Upper lobe of right lung (tissue), 1 donor: ENCODE data around the gene SDF4. TPM values are rescaled to one million over a fixed set of nuclear protein-coding genes. Genes with fewer than 3 reads are reported as not detected.

Experiments used
- ATAC-seq: fragments of 200-7000 bp; cut with Tn5 transposase; one replicate; pipeline ENCODE4 v1.9.1; 2020; ENCODE audit warnings: mild to moderate bottlenecking, moderate library complexity
- DNase-seq: peaks from one replicate; pipeline ENCODE4 v3.0.0-alpha.2; 2020
- H3K27ac ChIP-seq: fragments of 200-600 bp; one replicate; pipeline ENCODE4 v1.8.0; 2022
- H3K27me3 ChIP-seq: fragments of 200-600 bp; one replicate; pipeline ENCODE4 v1.8.0; 2022; ENCODE audit warnings: mild to moderate bottlenecking
- H3K36me3 ChIP-seq: fragments of 200-600 bp; one replicate; pipeline ENCODE4 v1.8.0; 2022
- H3K4me1 ChIP-seq: fragments of 200-600 bp; one replicate; pipeline ENCODE4 v1.8.0; 2022
- H3K4me3 ChIP-seq: fragments of 200-600 bp; one replicate; pipeline ENCODE4 v1.8.0; 2022; ENCODE audit warnings: mild to moderate bottlenecking
- H3K9me3 ChIP-seq: fragments of 200-600 bp; one replicate; pipeline ENCODE4 v1.8.0; 2022
- intact Hi-C: fragments of 100-400 bp; cut with DNase I; formaldehyde crosslinking; loops from one replicate; pipeline ENCODE4 v1.11.0; 2022
- total RNA-seq: library from RNA; stranded (reverse); fragmentation: NEBNext Ultra II Directional; extraction: Animal tissue kit (Norgen Biotek cat#: 25700); gene quantifications from one replicate; pipeline ENCODE4 v1.2.1, GENCODE V29; 2021
- TF ChIP-seq, protein P1 (sequence below): fragments of 200-600 bp; IDR thresholded peaks from one replicate; pipeline ENCODE4 v1.8.0; 2022; ENCODE audit warnings: antibody characterized with exemption
- donor health status: DM: no; HTN: yes; CAD: no; lungs with severe emphysema.

The SDF4 gene
- total RNA-seq, 1 donor from 2014 or later, result 132 TPM

DNA sequence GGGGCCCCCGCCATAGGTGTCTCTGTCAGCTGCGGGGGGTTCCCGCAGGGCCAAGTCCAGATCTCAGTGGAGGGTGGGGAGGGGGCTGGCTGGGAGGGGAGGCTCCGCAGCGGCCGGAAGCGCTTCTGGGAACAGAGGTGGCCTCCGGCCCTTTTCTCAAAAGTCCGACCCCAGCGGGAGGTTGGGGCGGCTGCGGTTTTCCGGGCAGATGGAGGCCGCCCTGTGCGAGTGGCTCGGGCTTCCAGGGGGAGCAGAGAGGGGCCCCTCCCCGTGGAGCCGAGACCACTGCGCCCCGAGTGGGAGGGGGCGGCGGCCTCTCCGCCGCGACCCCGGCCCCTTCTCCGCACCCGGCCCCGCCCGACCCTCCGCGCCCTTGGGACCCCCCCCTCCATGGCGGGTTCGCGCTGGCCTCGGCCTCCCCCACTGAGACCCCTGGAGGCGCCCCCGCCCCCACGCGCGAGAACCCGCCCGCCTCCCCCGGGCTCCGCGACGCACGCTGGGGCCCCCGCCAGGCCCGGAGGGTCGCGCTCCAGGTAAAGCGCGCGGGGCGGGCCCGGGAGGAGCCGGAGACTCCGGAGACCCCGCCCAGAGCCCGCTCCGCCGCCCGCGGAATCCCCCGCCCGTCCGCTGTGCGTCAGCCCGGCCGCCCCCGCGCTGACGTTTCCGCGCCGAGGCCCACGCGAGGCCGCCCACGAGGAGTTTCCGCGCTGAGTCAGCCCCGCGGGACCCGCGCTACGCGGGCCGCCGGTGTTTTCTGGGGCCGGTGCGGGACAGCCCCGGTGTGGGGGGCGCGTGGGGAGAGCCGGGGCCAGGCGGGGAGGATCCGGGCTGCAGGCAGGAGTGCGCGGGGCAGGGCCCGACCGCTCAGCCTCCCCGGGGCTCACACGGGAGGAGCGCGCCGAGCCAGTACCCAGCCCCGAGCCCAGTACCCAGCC, 30.7 kb downstream of the SDF4 start:
- peak overlapping the region; percentile 17 for H3K27ac ChIP-seq
- intact Hi-C loops, result no loop called here
- ATAC-seq (peak; percentile 60), DNase-seq (peak; percentile 81)
- no peaks in the 10 kb centered on the region for H3K36me3 ChIP-seq
- peaks cover 14% of the 10 kb centered on the region for H3K27me3 ChIP-seq
- H3K4me1 ChIP-seq, result peaks cover 5% of the 10 kb centered on the region
- H3K9me3 ChIP-seq, result no peaks in the 10 kb centered on the region
- H3K4me3 ChIP-seq, result peak overlapping the region; percentile 41
- TF ChIP-seq, protein P1, sequence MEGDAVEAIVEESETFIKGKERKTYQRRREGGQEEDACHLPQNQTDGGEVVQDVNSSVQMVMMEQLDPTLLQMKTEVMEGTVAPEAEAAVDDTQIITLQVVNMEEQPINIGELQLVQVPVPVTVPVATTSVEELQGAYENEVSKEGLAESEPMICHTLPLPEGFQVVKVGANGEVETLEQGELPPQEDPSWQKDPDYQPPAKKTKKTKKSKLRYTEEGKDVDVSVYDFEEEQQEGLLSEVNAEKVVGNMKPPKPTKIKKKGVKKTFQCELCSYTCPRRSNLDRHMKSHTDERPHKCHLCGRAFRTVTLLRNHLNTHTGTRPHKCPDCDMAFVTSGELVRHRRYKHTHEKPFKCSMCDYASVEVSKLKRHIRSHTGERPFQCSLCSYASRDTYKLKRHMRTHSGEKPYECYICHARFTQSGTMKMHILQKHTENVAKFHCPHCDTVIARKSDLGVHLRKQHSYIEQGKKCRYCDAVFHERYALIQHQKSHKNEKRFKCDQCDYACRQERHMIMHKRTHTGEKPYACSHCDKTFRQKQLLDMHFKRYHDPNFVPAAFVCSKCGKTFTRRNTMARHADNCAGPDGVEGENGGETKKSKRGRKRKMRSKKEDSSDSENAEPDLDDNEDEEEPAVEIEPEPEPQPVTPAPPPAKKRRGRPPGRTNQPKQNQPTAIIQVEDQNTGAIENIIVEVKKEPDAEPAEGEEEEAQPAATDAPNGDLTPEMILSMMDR, result no peak

DNA sequence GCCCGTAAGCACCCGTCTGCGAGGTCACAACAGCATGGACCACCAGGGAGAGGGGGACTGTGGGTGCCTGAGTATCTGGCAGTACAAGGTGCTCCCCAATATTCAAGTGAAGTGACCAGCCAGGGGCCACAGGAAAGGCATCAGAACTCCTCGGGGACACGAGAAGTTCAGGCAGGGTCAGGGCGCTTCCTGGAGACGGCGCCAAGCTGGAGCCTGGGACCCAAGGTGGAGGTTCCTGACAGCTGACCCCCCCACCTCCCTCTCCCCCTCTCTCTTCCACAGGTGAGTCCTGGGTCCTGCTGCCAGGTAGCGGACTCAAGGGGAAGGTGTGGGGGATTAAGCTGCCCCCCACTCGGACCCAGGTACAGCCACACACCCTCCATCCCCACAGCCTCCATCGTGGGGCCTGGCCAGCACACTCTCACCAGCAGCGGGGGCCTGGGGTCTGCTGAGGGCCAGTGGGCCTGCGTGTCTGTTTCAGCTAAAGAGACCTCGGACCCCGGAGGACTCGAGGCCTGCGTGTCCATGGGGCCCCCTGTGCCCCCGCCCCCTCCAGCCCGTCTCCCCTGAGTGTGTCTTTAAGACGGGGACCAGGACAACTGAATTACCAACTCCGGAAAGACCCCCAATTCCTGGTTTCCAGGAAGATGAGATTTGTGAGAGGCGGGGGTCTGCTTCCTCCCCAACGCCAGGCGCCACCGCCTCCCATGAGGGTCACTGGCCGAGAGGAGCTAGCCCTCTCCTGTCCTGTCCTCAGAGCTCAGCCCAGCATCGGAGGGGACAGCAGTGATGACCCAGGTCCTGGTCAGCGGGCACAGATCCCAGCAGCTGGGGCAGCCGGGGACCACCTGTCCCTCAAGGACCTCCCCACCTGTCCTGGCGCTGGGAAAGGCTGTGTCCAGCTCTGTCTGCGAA, 31.6 kb downstream of the SDF4 start:
- no peaks in the 10 kb centered on the region for H3K36me3 ChIP-seq
- no peaks in the 10 kb centered on the region for H3K4me1 ChIP-seq
- peaks cover 6% of the 10 kb centered on the region for H3K27me3 ChIP-seq
- peak overlapping the region; percentile 41 for H3K4me3 ChIP-seq
- intact Hi-C loops, result no loop called here
- TF ChIP-seq, protein P1, result no peak
- DNase-seq, result no peak
- H3K9me3 ChIP-seq, result no peaks in the 10 kb centered on the region
- H3K27ac ChIP-seq, result peak overlapping the region; percentile 17
- ATAC-seq, result no peak

DNA sequence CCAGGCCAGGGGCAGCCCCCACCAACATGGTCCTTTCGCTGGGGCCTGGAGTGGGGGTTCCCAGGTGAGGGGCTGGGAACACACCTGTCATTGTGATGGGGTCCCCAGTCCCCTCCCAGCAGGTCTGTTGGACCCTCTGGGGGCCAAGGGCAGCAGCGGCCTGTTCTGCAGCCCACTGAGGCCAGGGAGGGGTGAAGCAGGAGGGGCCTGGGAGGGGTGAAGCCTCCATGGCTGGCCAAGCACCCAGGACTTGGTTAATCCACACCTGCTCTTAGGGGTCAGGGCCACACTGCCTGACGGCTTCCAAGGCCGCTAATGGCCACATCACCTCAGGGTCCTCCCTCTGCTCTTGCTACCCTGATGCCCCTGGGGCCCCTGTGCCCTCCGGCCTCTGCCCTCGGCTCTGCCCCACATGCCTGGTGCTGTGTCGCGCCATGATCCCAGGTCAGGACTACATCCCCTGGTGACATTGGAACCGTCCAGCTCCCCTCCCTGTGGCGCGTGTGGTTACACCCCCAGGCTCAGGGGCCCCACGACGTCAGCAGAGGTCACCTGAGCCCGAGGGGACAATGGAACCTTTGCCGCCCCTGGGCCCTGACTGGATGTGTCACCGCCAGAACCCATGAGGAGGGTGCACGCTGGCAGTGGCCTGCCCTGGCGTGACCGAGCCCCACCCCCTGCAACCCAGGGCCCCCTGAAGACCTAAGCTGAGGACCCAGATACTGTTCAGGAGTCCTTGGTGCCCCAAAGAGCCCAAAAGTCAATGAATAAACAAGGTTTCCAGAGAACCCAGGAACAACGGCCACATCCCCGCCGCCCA, 32.5 kb downstream of the SDF4 start:
- TF ChIP-seq, protein P1, result no peak
- Histone ChIP-seq H3K9me3 (no peaks in the 10 kb centered on the region), H3K27me3 (no peaks in the 10 kb centered on the region), H3K36me3 (no peaks in the 10 kb centered on the region), H3K4me1 (no peaks in the 10 kb centered on the region), H3K27ac (no peak overlapping the region), H3K4me3 (no peak overlapping the region)
- ATAC-seq, result no peak
- no peak for DNase-seq
- intact Hi-C loops, result no loop called here

DNA sequence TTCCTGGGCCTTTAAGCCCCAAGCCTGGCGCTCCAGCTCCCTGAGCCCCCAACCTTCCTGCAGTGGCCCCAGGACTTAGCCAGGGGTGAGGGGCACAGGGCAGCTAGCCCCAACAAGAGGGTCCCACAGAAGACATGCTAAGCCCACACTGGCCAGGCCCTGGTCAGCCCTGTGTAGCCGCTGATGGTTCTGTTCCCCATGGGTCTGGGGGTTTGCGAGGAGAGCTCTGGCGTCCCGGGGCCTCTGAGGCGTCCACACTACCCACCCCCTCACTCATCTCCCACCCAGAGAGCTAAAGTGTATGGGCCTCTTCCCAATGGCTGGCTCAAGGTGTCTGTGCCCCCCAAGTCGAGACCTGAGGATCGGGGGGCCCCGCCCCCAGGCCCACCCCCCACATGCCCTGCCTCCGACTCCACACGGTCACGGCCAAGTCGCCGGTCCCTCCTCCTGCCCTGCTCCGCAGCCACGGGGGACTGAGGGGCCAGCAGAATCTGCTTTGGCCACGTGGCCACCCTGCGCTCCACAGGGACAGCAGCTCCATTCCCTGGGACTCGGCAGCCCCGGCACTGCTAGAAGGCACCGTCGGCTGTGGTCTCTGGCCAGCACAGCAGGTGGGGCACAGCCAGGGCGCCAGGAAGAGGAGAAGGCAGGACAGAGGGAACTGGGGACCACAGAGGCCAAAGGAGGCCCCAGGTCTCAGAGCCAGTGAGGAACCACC, 33.2 kb downstream of the SDF4 start:
- DNase-seq (no peak), ATAC-seq (no peak)
- H3K4me1 ChIP-seq, result no peaks in the 10 kb centered on the region
- H3K36me3 ChIP-seq, result no peaks in the 10 kb centered on the region
- no peak overlapping the region for H3K27ac ChIP-seq
- intact Hi-C loops, result no loop called here
- TF ChIP-seq, protein P1, result no peak
- H3K4me3 ChIP-seq, result no peak overlapping the region
- no peaks in the 10 kb centered on the region for H3K9me3 ChIP-seq
- H3K27me3 ChIP-seq, result no peaks in the 10 kb centered on the region
